Keratinocyte (primary cell): ENCODE data around the gene TMEM200A. TPM values are rescaled to one million over a fixed set of nuclear protein-coding genes. Genes with fewer than 3 reads are reported as not detected.

Experiments used
- DNase-seq: peaks from one replicate; pipeline ENCODE4 v3.0.0-alpha.2; 2011; ENCODE audit warnings: low read depth, missing footprints, low spot score
- FAIRE-seq: peaks from 2 replicates; lab custom pipeline; 2011; peaks lifted over from hg19 to GRCh38; lab: Jason Lieb, UNC
- H2AFZ ChIP-seq: 2 replicates; pipeline ENCODE4 v1.6.0; 2012; ENCODE audit warnings: low read length, control low read depth, inconsistent platforms; ENCODE audit not compliant: control insufficient read depth
- H3K27ac ChIP-seq: 2 replicates; pipeline ENCODE4 v1.5.1; 2011; ENCODE audit warnings: low read length; ENCODE audit not compliant: control insufficient read depth, insufficient read depth
- H3K27me3 ChIP-seq: 3 replicates; pipeline ENCODE4 v1.6.0; 2011; ENCODE audit warnings: low read length; ENCODE audit not compliant: control insufficient read depth, insufficient read depth; ENCODE audit errors: extremely low read depth
- H3K36me3 ChIP-seq, 2 experiments: 2 replicates in 1 of 2; 3 replicates in 1 of 2; pipeline ENCODE4 v1.5.1; 2011; ENCODE audit warnings: low read length in 2 of 2, mild to moderate bottlenecking in 1 of 2; ENCODE audit not compliant: control insufficient read depth in 2 of 2, insufficient read depth in 2 of 2; ENCODE audit errors: extremely low read depth in 1 of 2
- H3K4me1 ChIP-seq: 3 replicates; pipeline ENCODE4 v1.5.1; 2011; ENCODE audit warnings: low read length; ENCODE audit not compliant: control insufficient read depth, insufficient read depth; ENCODE audit errors: extremely low read depth
- H3K4me2 ChIP-seq: 3 replicates; pipeline ENCODE4 v1.6.0; 2011; ENCODE audit warnings: low read depth, low read length; ENCODE audit not compliant: control insufficient read depth, insufficient read depth; ENCODE audit errors: extremely low read depth
- H3K4me3 ChIP-seq, 3 experiments: fragments of 200-600 bp in 1 of 3; sonication (generic) in 1 of 3; 2 replicates in 2 of 3; 3 replicates in 1 of 3; pipeline ENCODE4 v1.5.1; 2011 to 2016; ENCODE audit warnings: low read length in 3 of 3, mild to moderate bottlenecking in 3 of 3, control low read depth in 2 of 3, inconsistent platforms in 1 of 3, low read depth in 1 of 3, mixed read lengths in 1 of 3, mixed run types in 1 of 3, moderate library complexity in 1 of 3; ENCODE audit not compliant: control insufficient read depth in 2 of 3, insufficient read depth in 2 of 3; ENCODE audit errors: extremely low read depth in 1 of 3
- H3K79me2 ChIP-seq: 2 replicates; pipeline ENCODE4 v1.6.0; 2012; ENCODE audit warnings: low read length; ENCODE audit not compliant: control insufficient read depth, insufficient read depth
- H3K9ac ChIP-seq: 3 replicates; pipeline ENCODE4 v1.6.0; 2011; ENCODE audit warnings: low read length; ENCODE audit not compliant: control insufficient read depth, insufficient read depth; ENCODE audit errors: extremely low read depth
- H3K9me1 ChIP-seq: 3 replicates; pipeline ENCODE4 v1.6.0; 2011; ENCODE audit warnings: low read length; ENCODE audit not compliant: control insufficient read depth, insufficient read depth; ENCODE audit errors: extremely low read depth
- H3K9me3 ChIP-seq: 2 replicates; pipeline ENCODE4 v1.5.1; 2012; ENCODE audit warnings: low read depth, low read length; ENCODE audit not compliant: control insufficient read depth
- H4K20me1 ChIP-seq: 3 replicates; pipeline ENCODE4 v1.6.0; 2011; ENCODE audit warnings: low read length; ENCODE audit not compliant: control insufficient read depth, insufficient read depth; ENCODE audit errors: extremely low read depth
- EZH2 ChIP-seq: IDR thresholded peaks from one replicate; pipeline ENCODE4 v1.6.1; 2012; ENCODE audit warnings: inconsistent platforms, mild to moderate bottlenecking, low read length, moderate library complexity
- dilution Hi-C: fragments of 300-500 bp; cut with MboI; formaldehyde crosslinking; loops from one replicate; pipeline ENCODE4 v1.7.0; 2020; ENCODE audit warnings: low sequenced_read_pairs; ENCODE audit not compliant: extremely low pct_ligation_motif_present
- polyA plus RNA-seq, 5 experiments: library from polyadenylated mRNA; depleted of rRNA in 3 of 5; stranded (reverse) in 3 of 5; stranded (forward) in 1 of 5; unstranded in 1 of 5; fragments of >200 nt; gene quantifications; 1 replicate in 1 of 5; 2 replicates in 3 of 5; 3 replicates in 1 of 5; pipeline versions ENCODE4 v1.2.1 to v1.2.3, GENCODE V29; 2011 to 2012; ENCODE audit warnings: missing spikeins in 2 of 5, low read depth in 1 of 5, low replicate concordance in 1 of 5
- TF ChIP-seq, protein P1 (sequence below), 3 experiments: IDR thresholded peaks in 1 of 3; conservative IDR thresholded peaks in 1 of 3; optimal IDR thresholded peaks in 1 of 3; 2 replicates in 2 of 3; 3 replicates in 1 of 3; pipeline versions ENCODE3 to v1.5.1; 2011; ENCODE audit warnings: low read length in 3 of 3, mild to moderate bottlenecking in 3 of 3, moderate library complexity in 2 of 3, control low read depth in 1 of 3, inconsistent platforms in 1 of 3; ENCODE audit not compliant: insufficient read depth in 2 of 3; ENCODE audit errors: extremely low read depth in 1 of 3

The TMEM200A gene
- polyA plus RNA-seq, 1 donor (not counting 4 experiments of a cell fraction or from before 2014, with no cell fraction given) = 80.4 TPM

DNA sequence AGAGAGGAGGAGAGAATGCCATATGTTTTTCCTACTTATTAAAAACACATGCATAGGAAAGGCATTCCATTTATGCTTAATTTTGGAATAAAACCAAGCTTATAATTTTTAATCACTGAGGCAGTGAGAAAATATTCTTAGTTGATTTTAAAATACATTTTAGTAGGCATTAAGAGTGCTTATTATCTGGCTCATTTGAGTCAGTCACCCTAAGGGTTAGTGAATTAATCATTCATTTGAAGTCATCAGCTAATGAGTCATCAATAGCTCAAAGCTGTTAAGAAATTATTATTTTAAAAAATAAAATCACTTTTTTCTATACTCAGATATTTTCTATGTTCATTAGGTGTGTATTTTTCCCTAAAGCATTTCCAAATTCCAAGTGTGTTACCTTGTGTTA, 81.6 kb downstream of the TMEM200A start:
- DNase-seq = peak; percentile 36
- H3K4me2 ChIP-seq = peak overlapping the region; percentile 44

DNA sequence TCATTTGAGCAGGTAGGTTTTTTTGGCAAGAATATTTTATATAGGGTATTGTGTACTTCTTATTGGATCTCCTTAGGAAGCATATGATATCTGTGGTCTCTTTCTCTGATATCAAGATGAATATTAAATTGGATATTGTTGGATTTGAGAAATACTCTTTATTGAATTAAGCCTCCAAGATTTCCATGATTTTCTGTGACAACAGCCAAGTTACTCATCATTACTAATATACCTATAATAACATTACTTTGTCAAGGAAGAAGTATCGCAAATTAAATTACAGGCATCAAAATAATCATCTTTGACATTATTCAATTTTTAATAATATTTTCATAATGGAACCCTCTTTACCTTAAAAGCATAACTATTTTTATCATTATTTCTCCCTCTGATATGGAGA, 86.5 kb downstream of the TMEM200A start:
- no peak for FAIRE-seq
- no peaks in the 10 kb centered on the region for H3K36me3 ChIP-seq
- no peak overlapping the region for H3K27ac ChIP-seq
- no peaks in the 10 kb centered on the region for H3K79me2 ChIP-seq
- H2AFZ ChIP-seq = no peak overlapping the region
- dilution Hi-C loops = no loop called here
- H3K4me2 ChIP-seq = no peak overlapping the region
- no peak for DNase-seq
- H4K20me1 ChIP-seq = no peaks in the 10 kb centered on the region
- no peaks in the 10 kb centered on the region for H3K27me3 ChIP-seq
- H3K9me1 ChIP-seq = no peaks in the 10 kb centered on the region
- H3K4me3 ChIP-seq = no peak overlapping the region
- H3K9me3 ChIP-seq = no peaks in the 10 kb centered on the region
- TF ChIP-seq, protein P1, sequence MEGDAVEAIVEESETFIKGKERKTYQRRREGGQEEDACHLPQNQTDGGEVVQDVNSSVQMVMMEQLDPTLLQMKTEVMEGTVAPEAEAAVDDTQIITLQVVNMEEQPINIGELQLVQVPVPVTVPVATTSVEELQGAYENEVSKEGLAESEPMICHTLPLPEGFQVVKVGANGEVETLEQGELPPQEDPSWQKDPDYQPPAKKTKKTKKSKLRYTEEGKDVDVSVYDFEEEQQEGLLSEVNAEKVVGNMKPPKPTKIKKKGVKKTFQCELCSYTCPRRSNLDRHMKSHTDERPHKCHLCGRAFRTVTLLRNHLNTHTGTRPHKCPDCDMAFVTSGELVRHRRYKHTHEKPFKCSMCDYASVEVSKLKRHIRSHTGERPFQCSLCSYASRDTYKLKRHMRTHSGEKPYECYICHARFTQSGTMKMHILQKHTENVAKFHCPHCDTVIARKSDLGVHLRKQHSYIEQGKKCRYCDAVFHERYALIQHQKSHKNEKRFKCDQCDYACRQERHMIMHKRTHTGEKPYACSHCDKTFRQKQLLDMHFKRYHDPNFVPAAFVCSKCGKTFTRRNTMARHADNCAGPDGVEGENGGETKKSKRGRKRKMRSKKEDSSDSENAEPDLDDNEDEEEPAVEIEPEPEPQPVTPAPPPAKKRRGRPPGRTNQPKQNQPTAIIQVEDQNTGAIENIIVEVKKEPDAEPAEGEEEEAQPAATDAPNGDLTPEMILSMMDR (optimal IDR thresholded peaks at IDR 0.05 in 1 of 3, IDR thresholded peaks at IDR 0.05 in 1 of 3, conservative IDR thresholded peaks at IDR 0.05 in 1 of 3; ENCODE audit: extremely low read depth in 1 of 3, insufficient read depth in 2 of 3, low read length in 3 of 3) = no peak
- no peak for TF ChIP-seq EZH2
- no peak overlapping the region for H3K9ac ChIP-seq
- H3K4me1 ChIP-seq = peaks cover under 1% of the 10 kb centered on the region

More for the DNA sequence above, 81.6 kb downstream of the TMEM200A start:
- Histone ChIP-seq H3K27me3 (no peaks in the 10 kb centered on the region), H3K27ac (peak overlapping the region; percentile 15), H3K9me1 (no peaks in the 10 kb centered on the region), H3K79me2 (no peaks in the 10 kb centered on the region), H3K36me3 (no peaks in the 10 kb centered on the region), H3K9ac (no peak overlapping the region), H2AFZ (no peak overlapping the region), H3K4me1 (peaks cover 13% of the 10 kb centered on the region), H3K4me3 (no peak overlapping the region), H3K9me3 (no peaks in the 10 kb centered on the region), H4K20me1 (no peaks in the 10 kb centered on the region)
- TF ChIP-seq, protein P1 (optimal IDR thresholded peaks at IDR 0.05 in 1 of 3, IDR thresholded peaks at IDR 0.05 in 1 of 3, conservative IDR thresholded peaks at IDR 0.05 in 1 of 3; ENCODE audit: extremely low read depth in 1 of 3, insufficient read depth in 2 of 3, low read length in 3 of 3) = no peak
- no peak for TF ChIP-seq EZH2
- peak; percentile 44 for FAIRE-seq
- dilution Hi-C loops = no loop called here
